Measurements from ENCODE around the gene SELENOO. TPM values are rescaled to one million over a fixed set of nuclear protein-coding genes. Genes with fewer than 3 reads are reported as not detected.

SELENOO gene, protein sequence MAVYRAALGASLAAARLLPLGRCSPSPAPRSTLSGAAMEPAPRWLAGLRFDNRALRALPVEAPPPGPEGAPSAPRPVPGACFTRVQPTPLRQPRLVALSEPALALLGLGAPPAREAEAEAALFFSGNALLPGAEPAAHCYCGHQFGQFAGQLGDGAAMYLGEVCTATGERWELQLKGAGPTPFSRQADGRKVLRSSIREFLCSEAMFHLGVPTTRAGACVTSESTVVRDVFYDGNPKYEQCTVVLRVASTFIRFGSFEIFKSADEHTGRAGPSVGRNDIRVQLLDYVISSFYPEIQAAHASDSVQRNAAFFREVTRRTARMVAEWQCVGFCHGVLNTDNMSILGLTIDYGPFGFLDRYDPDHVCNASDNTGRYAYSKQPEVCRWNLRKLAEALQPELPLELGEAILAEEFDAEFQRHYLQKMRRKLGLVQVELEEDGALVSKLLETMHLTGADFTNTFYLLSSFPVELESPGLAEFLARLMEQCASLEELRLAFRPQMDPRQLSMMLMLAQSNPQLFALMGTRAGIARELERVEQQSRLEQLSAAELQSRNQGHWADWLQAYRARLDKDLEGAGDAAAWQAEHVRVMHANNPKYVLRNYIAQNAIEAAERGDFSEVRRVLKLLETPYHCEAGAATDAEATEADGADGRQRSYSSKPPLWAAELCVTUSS
- total RNA-seq (10 to 100 TPM; 26.0 to 26.1 TPM), total RNA-seq (14.4 to 57.9 (median 33.0) reads per million in 172 experiments)
- 16.5 TPM for polyA plus RNA-seq (2013, experiment 1 of 2)
- polyA plus RNA-seq (2013, experiment 2 of 2), result 24.8 TPM

DNA sequence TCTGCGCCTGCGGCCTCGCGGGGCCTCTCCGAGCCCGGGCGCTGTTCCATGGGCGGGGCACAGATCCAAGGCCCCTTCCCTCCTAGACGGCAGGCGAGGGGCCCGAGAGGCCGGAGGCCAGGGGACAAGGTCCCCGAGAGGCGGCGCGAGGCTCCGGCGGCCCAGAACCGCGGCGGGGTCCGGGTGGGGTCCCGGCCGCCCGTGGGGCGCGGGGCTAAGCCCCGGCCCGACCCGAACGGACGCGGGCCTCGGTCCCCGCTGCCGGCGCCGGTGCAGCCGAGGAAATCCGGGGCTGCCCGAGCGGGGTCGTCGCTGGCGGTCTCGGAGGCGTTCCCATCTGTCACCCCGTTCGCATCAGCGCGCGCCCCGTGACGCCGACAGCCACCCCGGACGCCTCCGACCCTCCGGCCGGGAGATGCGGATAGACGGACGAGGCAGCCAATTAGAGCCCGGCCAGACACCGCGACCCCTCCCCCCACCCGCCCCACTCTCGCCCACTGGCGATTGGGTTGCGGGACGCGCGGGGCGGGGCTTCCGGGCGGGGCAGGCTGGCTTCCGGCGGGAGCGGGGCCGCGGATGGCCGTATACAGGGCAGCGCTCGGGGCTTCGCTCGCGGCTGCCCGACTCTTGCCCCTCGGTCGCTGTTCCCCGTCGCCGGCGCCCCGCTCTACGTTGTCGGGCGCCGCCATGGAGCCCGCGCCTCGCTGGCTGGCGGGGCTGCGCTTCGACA, at the start of gene SELENOO:
Gene SELENOO (plus strand): TSS at position 551 of the 730 bp plus-strand sequence. CDS start 26 bp downstream, at position 577.
- peak within 1 kb of the TSS; percentile 60 for H3K4me3 ChIP-seq (ENCODE audit: low read length)
- Mint-ChIP-seq H3K4me3 (peak within 1 kb of the TSS; percentile 91), H3K9me3 (no peaks in the 10 kb centered on the region), H3K36me3 (ENCODE audit: low read depth) (peaks cover 47% of the 10 kb centered on the region), H3K27ac (peak within 1 kb of the TSS; percentile 85), H3K27me3 (no peaks in the 10 kb centered on the region), H3K4me1 (ENCODE audit: low read depth) (peaks cover 27% of the 10 kb centered on the region)
- H3K36me3 ChIP-seq (ENCODE audit: insufficient read depth, low read length), result peaks cover 30% of the 10 kb centered on the region
- ATAC-seq (ENCODE audit: poor library complexity) (peak; percentile 80), DNase-seq (peak; percentile 76 to 96 (median 90))
- peaks cover 27% of the 10 kb centered on the region for H3K4me1 ChIP-seq (ENCODE audit: insufficient read depth, low read length)
- H3K27ac ChIP-seq (ENCODE audit: low read depth in 1 of 2, low read length in 2 of 2), result peak within 1 kb of the TSS in 1 of 2 donors; percentile 40
- intact Hi-C loops (cut with DNase I, micrococcal nuclease), result loop anchor here (1.0 to 10.0 kb wide), 2 partner anchors 9 to 366 kb away; no protein-coding TSS in a partner anchor
- H3K27me3 ChIP-seq (ENCODE audit: control insufficient read depth in 1 of 2, insufficient read depth in 2 of 2, low read length in 2 of 2), result no peaks in the 10 kb centered on the region
- TF ChIP-seq, protein P1, sequence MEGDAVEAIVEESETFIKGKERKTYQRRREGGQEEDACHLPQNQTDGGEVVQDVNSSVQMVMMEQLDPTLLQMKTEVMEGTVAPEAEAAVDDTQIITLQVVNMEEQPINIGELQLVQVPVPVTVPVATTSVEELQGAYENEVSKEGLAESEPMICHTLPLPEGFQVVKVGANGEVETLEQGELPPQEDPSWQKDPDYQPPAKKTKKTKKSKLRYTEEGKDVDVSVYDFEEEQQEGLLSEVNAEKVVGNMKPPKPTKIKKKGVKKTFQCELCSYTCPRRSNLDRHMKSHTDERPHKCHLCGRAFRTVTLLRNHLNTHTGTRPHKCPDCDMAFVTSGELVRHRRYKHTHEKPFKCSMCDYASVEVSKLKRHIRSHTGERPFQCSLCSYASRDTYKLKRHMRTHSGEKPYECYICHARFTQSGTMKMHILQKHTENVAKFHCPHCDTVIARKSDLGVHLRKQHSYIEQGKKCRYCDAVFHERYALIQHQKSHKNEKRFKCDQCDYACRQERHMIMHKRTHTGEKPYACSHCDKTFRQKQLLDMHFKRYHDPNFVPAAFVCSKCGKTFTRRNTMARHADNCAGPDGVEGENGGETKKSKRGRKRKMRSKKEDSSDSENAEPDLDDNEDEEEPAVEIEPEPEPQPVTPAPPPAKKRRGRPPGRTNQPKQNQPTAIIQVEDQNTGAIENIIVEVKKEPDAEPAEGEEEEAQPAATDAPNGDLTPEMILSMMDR (IDR thresholded peaks at IDR 0.05), result no peak
- ChIA-PET POLR2A (interaction anchor here (0.9 to 1.5 kb wide), 3 partner anchors 10 to 14 kb away, joined by 5 to 15 read pairs (median 14); no protein-coding TSS in a partner anchor), CTCF (no interaction called here)
- no peaks in the 10 kb centered on the region for H3K9me3 ChIP-seq (ENCODE audit: control insufficient read depth in 1 of 2, insufficient read depth in 1 of 2, low read length in 2 of 2)

DNA sequence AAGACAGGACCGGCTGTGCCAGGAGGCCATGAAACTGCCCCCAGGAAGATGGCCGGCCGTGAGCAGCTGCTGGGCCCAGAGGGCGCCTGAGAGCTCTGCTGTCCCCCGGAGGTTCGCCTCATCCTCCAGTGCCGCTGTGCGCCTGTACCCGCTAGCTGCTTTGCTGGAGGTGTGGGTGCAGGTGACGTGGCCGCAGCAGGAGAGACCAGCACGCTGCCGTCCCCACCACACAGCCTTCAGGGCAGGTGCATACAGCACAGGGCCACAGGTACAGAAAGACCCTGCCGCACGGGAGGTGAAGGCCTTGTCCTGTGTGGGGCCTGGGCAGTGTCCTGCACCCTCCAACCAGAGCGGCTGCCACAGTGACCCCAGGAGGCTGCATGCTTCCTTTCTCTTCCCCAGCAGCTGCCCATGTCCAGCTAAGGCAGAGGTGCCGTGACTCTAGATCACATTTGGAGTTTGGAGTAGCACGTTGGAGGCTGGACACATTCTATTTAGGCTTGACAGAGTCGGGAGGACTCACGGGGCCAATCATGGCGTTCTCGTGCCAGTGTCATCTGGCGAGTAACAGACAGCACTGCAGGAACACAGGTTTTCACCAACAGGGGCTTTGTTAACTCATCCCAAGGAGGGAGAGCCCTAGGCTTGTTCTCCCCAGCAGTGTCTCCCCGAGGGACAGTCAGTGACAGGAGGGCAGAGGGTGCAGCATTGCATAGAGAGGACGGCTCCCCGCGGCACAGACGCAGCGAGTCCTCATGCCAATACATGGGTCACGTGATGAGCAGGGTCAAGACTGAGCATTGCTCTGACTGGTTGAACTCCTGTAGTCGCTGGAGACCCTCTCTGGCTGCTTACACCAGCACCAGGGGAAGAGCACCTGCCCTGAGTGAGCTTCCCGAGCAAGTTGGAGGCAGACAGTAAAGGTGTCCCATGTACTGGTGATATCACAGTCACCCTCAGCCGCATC, 49.0 kb upstream of the SELENOO start:
- Histone ChIP-seq H3K4me1 (ENCODE audit: insufficient read depth, low read length) (peaks cover 6% of the 10 kb centered on the region), H3K36me3 (ENCODE audit: insufficient read depth, low read length) (no peaks in the 10 kb centered on the region), H3K27me3 (ENCODE audit: control insufficient read depth in 1 of 2, insufficient read depth in 2 of 2, low read length in 2 of 2) (no peaks in the 10 kb centered on the region), H3K27ac (ENCODE audit: low read depth in 1 of 2, low read length in 2 of 2) (no peak overlapping the region), H3K9me3 (ENCODE audit: control insufficient read depth in 1 of 2, insufficient read depth in 1 of 2, low read length in 2 of 2) (no peaks in the 10 kb centered on the region), H3K4me3 (ENCODE audit: low read length) (no peak overlapping the region)
- Mint-ChIP-seq H3K36me3 (ENCODE audit: low read depth) (no peaks in the 10 kb centered on the region), H3K4me1 (ENCODE audit: low read depth) (peaks cover 4% of the 10 kb centered on the region), H3K27ac (no peak overlapping the region), H3K9me3 (no peaks in the 10 kb centered on the region), H3K4me3 (no peak overlapping the region), H3K27me3 (no peaks in the 10 kb centered on the region)
- DNase-seq (no peak), ATAC-seq (ENCODE audit: poor library complexity) (no peak)
- CTCF ChIA-PET, result no interaction called here
- intact Hi-C loops (cut with DNase I, micrococcal nuclease), result no loop called here
- TF ChIP-seq, protein P1 (IDR thresholded peaks at IDR 0.05), result no peak
- POLR2A ChIA-PET, result no interaction called here
